Activated naive CD8-positive, alpha-beta T cell treated with anti-CD3 and anti-CD28 coated beads for 36 hours (primary cell): ENCODE data around the gene RARA. TPM values are rescaled to one million over a fixed set of nuclear protein-coding genes. Genes with fewer than 3 reads are reported as not detected.

Experiments
- DNase-seq: peaks from one replicate; pipeline ENCODE4 v3.0.0; 2021
- H3K27ac Mint-ChIP-seq: one replicate; pipeline ENCODE4 v1.8.0; 2022; ENCODE audit warnings: mild to moderate bottlenecking, moderate library complexity, mixed read lengths
- H3K27me3 Mint-ChIP-seq: one replicate; pipeline ENCODE4 v1.8.0; 2022; ENCODE audit warnings: mild to moderate bottlenecking, mixed read lengths
- H3K36me3 Mint-ChIP-seq: one replicate; pipeline ENCODE4 v1.8.0; 2021; ENCODE audit warnings: mild to moderate bottlenecking, mixed read lengths
- H3K4me1 Mint-ChIP-seq: one replicate; pipeline ENCODE4 v1.8.0; 2021; ENCODE audit warnings: mixed read lengths
- H3K4me3 Mint-ChIP-seq: one replicate; pipeline ENCODE4 v1.8.0; 2022; ENCODE audit warnings: mild to moderate bottlenecking, moderate library complexity, mixed read lengths
- H3K9me3 Mint-ChIP-seq: one replicate; pipeline ENCODE4 v1.8.0; 2022; ENCODE audit warnings: mixed read lengths
- total RNA-seq, 2 experiments: library from RNA; stranded (reverse); gene quantifications; one replicate each; pipeline ENCODE4 v1.2.3, GENCODE V29; 2021

The RARA gene
- total RNA-seq, 2 experiments from 2014 or later = 31.2 to 33.3 TPM

DNA sequence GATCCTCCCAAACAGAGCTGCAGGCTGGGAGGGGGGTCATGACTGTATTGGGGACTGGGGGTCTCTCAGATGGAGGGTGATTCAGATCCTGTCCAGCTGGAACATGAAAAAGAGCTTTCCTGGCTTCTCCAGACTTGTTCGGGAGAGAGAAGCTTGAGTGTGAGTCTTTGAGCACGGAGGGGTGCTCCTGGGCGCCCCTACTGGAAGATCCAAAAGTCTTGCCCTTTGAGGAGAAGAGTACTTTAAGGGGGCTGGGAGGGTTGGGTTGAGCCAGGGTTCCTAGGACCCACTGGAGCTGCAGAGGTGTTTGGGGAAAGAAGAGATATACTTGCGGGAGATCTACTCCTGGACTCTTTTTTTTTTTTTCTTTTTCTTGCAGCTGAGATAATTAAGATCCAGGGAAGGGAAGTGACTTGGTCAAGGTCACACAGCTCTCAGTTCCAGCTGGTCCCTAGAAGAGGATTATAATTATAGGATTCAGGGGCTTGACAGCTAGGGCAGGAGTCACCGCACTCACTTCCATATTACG lies 8.4 kb downstream of the RARA start:
- no peaks in the 10 kb centered on the region for H3K9me3 Mint-ChIP-seq
- peak overlapping the region; percentile 46 for H3K27ac Mint-ChIP-seq
- peaks cover 73% of the 10 kb centered on the region for H3K4me1 Mint-ChIP-seq
- no peaks in the 10 kb centered on the region for H3K27me3 Mint-ChIP-seq
- DNase-seq = peak; percentile 47
- H3K36me3 Mint-ChIP-seq = peaks cover 5% of the 10 kb centered on the region
- H3K4me3 Mint-ChIP-seq = peak overlapping the region; percentile 95

DNA sequence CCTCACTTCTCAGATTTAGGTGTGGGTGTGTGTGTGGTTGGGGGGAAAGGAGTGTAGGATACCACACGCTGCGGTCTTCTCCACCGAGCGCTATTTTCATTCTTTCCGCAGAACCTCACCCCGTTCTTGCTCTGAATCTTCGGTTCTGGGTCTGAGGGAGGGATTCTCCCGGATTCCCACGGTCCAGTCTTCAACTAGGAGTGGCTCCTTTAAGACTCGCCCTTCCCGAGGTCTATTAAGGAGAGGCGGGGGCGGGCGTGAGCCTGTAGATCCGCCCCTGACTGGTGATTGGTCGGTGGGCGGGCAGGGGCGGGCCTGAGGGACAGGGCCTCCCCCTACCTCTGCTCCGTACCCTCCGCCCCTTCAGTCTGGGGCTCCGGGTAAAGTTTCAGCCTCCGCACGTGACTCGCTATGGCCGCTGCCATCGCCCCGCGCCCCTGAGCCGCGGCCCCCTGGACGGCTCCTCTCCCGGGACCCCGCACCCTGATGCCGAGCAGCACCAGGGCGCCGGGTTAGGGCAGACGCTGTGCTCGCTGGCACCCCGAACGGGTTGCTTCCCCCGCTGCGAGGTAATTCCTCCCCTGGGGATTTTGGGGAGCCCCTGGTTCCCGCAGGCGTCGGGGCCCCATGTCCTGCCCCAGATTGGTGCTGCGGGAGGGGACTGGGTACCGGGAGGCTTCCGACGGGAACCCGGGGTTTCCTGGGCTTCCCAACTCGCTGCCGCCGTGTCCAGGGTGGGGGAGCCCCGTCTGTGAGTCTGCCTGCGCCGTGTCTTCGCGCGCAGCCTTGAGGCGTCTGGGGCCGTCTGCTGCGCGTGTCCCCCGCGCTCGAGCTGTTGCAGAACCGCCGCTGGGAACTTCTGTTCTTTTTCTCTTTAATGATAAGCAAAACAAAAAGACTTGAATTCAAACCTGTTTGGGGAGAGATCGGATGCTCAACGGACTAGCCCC lies 9.2 kb downstream of the RARA start:
- DNase-seq = peak; percentile 89
- H3K27me3 Mint-ChIP-seq = no peaks in the 10 kb centered on the region
- H3K36me3 Mint-ChIP-seq = peaks cover 5% of the 10 kb centered on the region
- H3K4me1 Mint-ChIP-seq = peaks cover 77% of the 10 kb centered on the region
- H3K9me3 Mint-ChIP-seq = no peaks in the 10 kb centered on the region
- peak overlapping the region; percentile 99 for H3K27ac Mint-ChIP-seq
- peak overlapping the region; percentile 95 for H3K4me3 Mint-ChIP-seq

DNA sequence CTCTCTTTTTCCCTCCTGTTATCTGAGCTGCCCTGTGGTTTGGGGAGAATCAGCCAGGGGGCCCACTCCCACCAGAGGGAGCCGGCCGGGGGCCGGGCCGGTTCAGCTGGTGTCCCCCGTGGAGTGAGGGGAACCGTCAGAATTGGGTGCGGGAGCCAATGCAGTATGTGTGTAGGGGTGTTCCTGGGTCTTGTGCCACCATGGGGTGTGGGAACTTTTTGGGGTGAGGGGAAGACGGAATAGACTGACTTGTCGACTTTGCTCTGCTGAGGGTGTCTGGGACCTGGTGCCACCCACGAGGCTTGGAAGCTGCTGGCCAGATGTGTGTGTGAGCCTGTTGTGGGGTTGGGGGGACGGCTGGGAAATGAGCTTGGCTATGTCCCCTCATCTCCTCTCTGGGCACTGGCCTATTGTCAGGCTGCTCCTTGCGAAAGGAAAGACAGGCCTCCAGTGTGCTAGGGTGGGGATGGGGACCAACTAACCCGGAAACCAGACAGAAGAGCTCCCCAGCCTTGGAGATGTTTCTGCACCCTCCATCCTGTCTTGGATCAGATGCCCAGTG lies 9.9 kb downstream of the RARA start:
- H3K4me3 Mint-ChIP-seq = peak overlapping the region; percentile 95
- H3K9me3 Mint-ChIP-seq = no peaks in the 10 kb centered on the region
- H3K4me1 Mint-ChIP-seq = peaks cover 77% of the 10 kb centered on the region

DNA sequence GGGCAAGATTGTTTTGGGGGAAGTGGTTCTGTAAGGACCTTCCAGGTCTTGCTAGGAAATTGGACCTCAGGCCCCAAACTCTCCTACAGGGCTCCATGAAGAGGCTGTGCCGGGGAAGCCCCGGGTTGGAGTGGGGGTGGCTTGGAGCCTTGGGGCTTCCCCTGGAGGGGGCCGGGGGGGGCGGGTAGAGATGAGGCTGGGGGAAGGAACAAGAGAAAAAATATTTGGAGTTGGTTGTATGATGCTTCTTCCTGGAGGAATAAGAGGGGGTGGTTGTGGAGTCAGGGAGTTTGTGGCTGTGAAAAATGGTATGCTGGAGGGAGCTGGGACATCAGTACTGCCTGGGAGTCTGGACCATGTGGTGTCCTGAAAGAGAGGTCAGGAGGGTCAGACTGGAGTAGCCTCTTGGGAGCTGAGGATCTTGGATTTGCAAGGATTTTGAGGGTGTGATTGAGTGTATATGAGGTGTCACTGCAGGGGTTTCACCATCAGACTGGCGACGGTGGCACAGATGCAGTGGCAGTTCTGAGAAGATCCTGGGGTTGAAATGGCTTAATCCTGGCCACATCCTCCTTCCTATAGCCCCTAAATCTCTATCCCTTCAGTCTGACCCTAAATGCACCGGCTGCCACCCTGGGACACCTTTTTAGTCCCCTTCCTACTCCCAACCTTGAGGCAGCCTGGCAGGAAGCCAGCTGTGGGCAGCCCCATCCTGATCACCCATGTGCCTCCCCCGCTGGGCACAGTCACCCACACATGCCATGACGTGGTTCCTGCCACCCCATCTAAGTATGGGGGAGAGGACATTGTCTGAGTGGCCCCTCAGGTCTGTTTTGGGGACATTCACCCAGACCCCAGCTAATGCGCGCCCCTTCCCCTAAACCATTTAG lies 10.9 kb downstream of the RARA start:
- Mint-ChIP-seq H3K36me3 (peaks cover 7% of the 10 kb centered on the region), H3K27me3 (no peaks in the 10 kb centered on the region), H3K27ac (peak overlapping the region; percentile 99), H3K9me3 (no peaks in the 10 kb centered on the region), H3K4me1 (peaks cover 78% of the 10 kb centered on the region), H3K4me3 (peak overlapping the region; percentile 95)
- DNase-seq = peak; percentile 57

More for the DNA sequence above, 9.9 kb downstream of the RARA start:
- no peaks in the 10 kb centered on the region for H3K27me3 Mint-ChIP-seq
- no peak for DNase-seq
- H3K36me3 Mint-ChIP-seq = peaks cover 5% of the 10 kb centered on the region
- H3K27ac Mint-ChIP-seq = peak overlapping the region; percentile 99

DNA sequence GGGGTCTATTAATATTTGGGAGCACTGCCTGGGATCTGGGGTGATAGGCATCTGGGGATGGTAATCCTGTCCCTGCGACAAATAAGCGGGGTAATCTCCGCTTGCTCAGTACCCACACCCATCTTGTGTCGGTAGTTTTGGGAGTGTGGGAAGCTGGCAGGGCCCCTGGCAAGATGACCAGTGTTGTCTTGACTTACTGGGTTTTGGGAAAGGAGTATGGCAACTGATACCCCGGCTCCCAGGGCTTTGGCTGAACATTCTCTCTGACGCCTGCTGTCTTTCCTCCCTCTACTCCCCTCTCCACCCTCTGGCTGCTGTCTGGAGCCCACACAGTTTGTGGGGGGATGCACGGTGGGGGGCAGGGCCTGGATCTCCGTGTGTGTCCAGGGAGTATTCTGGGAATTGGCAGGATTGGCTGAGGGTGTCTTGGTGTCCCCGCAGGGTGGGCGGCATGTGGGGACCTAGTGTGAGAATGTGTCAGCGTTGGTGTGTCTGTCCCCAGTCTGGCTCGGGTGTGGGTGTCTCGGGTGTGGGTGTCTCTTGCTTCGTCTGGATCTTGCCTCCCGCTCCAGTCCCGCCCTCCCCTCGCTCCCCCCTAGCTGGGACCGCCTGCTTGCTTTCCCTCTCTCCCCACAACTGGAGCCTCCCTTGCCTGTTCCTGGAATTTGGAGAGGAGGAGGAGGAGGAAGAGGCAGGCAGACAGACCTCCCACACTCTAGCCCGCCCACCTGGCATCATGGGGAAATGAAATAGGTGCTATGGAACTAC lies 12.0 kb downstream of the RARA start:
- peak overlapping the region; percentile 99 for H3K27ac Mint-ChIP-seq
- peaks cover 7% of the 10 kb centered on the region for H3K36me3 Mint-ChIP-seq
- H3K9me3 Mint-ChIP-seq = no peaks in the 10 kb centered on the region
- peaks cover 80% of the 10 kb centered on the region for H3K4me1 Mint-ChIP-seq
- H3K4me3 Mint-ChIP-seq = peak overlapping the region; percentile 95
- peak; percentile 26 for DNase-seq
- H3K27me3 Mint-ChIP-seq = no peaks in the 10 kb centered on the region

DNA sequence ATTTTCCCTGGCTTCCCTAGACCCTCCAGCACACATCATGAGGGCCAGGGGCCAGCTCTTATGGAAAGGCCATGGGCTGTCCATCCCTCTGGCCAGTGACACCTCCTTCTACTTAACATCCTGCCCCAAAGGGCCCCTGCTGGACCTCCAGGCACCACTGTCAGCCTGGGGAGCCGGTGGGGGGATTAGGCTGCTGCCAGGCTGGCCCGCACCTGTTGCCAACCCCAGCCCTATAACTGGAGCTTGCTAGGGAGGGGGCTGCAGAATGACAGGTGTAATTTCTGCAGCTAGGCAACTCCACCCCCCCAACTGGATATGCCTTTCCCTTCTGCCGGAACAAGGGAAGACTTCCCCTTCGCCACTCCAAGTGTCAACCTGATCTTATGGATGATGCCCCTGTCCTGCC lies 12.5 kb downstream of the RARA start:
- no peaks in the 10 kb centered on the region for H3K27me3 Mint-ChIP-seq
- peaks cover 80% of the 10 kb centered on the region for H3K4me1 Mint-ChIP-seq
- H3K27ac Mint-ChIP-seq = peak overlapping the region; percentile 99
- no peaks in the 10 kb centered on the region for H3K9me3 Mint-ChIP-seq
- peak overlapping the region; percentile 95 for H3K4me3 Mint-ChIP-seq
- peaks cover 9% of the 10 kb centered on the region for H3K36me3 Mint-ChIP-seq
- DNase-seq = no peak

DNA sequence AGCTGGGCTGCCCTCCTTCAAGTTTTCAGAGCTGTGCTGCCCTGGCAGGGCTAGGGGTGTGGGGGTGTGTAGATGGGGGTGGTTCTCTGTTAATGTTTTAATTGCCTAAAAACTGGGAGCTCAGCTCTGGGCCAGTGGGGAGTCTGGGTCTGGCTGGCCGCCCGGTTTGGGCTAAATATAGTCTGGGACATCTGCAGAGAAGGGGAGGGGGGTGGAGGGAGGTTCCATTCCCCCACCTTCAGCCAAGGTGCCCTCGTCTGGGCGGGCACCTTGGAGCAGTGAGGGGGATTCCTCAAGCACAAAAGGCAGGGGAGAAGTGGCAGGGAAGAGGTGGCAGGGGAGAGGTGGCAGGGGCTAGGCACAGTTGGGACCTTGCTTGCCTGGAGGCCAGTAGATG lies 13.0 kb downstream of the RARA start:
- Mint-ChIP-seq H3K36me3 (peaks cover 9% of the 10 kb centered on the region), H3K4me3 (peak overlapping the region; percentile 95), H3K27ac (peak overlapping the region; percentile 99), H3K27me3 (no peaks in the 10 kb centered on the region), H3K4me1 (peaks cover 84% of the 10 kb centered on the region), H3K9me3 (no peaks in the 10 kb centered on the region)
- no peak for DNase-seq

DNA sequence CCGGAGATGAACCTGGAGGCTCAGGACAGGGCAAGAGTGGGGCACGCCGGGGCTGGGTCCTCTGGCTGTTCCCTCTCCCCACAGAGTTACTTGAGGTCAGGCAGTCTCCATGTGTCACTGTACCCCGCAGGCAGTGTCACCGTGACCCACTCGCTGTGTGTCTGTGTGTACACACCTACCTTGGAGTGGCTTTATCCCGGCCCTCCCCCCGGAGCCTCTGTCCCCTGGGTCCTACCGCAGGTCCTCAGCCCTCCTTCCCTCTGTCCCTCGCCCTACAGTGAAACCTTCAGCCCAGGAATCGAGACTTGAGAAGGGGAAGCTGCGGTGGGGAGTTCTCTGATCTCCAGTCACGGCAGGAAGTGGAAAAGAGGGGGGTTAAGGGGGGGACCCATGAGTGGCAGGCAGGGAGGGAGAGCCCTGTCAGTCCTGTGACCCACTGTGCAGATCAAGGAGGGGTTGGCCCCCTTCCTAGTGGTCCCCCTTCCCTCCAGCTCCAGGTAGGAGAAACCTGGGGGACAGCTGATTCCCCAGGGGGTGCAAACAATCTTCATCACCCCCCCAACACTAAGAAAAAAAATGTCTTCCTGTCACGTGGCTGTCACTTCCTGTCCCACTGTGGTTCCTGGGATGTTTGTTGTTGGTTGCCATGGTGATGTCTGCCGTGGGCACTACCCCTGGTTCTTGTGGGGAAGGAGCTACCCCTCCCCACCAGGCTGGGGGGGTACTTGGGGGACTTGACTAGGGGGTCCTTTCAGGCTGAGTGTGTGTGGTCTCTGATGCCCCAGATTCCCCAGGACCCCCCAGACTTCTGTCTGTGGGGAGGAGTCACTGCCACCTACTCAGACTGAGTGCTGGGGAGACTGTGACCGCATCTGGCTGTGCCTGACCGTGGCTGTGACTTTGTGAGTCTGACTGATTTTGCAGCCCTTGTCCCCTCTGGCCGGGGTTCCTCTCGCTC lies 13.7 kb downstream of the RARA start:
- Mint-ChIP-seq H3K4me3 (peak overlapping the region; percentile 95), H3K27me3 (no peaks in the 10 kb centered on the region), H3K36me3 (peaks cover 9% of the 10 kb centered on the region), H3K9me3 (no peaks in the 10 kb centered on the region), H3K27ac (peak overlapping the region; percentile 99), H3K4me1 (peaks cover 86% of the 10 kb centered on the region)
- DNase-seq = peak; percentile 84

DNA sequence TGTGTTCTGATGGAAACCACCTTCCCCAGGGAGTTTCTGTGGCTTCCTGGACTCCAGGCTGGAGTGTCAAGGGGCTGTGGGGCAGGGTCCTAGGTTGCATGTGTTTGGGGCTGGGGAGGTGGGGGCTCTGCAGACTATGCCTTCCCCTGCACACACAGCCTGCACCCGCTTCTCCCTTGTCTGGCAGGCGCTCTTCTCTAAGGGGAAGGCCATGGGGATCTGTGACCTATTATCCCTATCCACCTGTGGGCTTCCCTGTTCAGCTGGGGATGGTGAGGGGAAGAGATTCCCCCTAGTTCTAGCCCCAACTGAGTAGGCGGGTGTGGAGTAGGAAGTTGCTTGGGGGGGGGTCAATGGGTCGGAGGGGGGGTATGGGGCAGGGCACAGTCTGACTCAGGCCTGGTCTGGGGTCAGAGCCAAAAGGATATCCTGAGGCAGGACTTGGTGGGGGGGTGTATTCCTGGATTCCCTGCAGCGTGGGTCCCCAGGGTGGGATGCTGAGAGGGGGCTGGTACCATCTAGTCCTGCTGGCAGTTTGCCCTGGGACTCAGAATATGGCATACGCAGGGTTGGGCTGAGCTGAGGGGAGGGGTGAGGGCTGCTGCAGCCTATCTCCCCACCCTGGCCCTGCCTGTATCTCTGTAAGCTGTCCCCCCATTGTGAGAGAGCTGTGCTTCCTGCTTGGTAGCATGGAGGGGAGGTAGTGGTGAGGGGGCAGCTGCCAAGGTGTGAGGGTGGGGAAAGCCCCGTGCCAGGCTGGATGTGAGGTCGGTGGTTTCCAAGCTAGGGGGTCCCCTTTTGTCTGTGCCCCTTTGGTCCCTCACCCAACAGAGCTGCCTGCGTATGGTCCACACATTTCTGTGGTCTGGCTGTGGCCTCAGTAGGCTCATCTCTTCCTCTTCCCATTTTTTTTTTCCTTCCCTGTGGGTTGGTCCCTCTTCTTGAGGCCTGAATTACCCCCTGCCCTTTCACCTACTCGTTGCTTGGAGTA lies 14.7 kb downstream of the RARA start:
- H3K27ac Mint-ChIP-seq = peak overlapping the region; percentile 99
- peaks cover 91% of the 10 kb centered on the region for H3K4me1 Mint-ChIP-seq
- H3K9me3 Mint-ChIP-seq = no peaks in the 10 kb centered on the region
- H3K4me3 Mint-ChIP-seq = peak overlapping the region; percentile 95
- DNase-seq = peak; percentile 82
- H3K36me3 Mint-ChIP-seq = peaks cover 13% of the 10 kb centered on the region
- H3K27me3 Mint-ChIP-seq = no peaks in the 10 kb centered on the region

DNA sequence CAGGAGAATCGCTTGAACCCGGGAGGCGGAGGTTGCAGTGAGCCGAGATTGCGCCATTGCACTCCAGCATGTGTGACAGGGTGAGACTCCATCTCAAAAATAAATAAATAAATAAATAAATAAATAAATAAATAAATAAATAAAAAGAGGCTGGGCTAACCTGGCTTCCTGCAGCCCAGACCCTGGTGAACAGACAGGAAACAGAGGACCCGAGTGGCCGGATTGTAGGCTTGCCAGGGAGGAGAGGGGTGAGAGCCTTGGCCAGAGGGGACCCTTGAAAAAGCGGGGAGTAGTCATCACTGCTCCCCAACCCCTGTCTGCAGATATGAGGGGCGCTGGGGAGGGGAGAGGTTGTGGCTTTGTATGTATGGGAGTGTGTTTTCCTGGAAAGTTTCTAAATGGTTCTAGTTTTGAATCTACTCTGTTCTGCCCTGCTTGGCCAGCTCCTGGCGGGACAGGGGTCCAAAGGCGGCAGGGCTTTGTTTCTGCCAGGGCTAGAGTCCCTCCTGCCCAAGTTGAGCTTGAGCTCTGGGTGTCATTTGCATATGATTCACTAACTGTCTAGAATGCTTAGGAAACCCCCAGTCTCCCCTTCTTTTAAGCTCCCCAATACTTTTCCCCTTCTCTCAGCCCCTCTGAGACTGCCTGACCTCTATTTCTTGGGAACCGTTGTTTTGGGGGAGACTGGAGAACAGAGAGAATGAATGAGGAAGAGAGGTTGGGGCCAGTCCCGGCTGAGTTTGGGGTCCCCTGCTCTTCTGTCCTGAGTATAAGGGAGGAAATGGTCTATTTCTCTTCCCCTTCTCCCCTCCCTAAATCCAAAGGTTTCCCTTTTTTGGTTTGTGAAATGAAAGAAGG lies 16.4 kb downstream of the RARA start:
- H3K27ac Mint-ChIP-seq = peak overlapping the region; percentile 99
- H3K4me3 Mint-ChIP-seq = peak overlapping the region; percentile 73
- H3K4me1 Mint-ChIP-seq = peaks cover 92% of the 10 kb centered on the region
- peak; percentile 36 for DNase-seq
- H3K9me3 Mint-ChIP-seq = no peaks in the 10 kb centered on the region
- H3K36me3 Mint-ChIP-seq = peaks cover 12% of the 10 kb centered on the region
- H3K27me3 Mint-ChIP-seq = no peaks in the 10 kb centered on the region

DNA sequence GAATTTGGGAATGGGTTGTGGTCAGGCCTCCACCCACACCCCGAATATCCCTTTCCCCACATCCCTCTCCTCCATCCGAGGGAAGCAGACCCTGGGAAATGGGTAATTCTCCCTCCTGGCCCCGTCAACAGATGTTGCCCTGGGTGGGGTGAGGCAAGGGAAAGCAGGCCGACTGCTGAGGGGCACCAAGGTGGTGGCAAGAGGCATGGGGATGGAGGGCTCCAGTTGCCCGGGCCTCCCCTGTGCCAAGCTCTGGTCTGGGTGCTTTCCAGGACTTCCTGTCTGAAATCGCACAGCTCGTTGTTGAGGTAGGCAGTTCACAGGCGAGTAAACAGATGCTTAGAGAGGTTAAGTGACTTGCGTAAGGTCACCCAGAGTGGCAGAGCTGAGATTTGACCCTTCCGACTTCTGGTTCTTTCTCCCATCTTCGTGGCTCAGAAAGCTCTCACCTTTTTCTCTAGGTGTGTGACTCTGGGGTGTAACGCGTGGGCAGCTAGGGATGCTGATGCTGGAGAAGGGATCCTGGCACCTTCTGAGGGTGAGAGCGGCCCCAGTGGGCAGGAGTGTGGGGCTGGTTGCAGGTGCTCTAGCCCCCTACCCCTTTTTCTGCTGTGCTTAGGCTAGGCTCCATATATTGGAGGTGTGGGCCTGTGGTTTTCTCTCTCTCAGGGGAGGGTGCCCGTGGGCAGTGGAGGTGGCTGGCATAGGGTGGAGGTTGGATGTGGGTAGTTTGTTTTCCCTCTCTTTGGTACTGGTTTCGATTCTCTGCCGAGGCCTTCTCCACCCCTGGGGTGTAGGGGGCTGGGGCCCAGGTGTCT lies 17.2 kb downstream of the RARA start:
- Mint-ChIP-seq H3K27me3 (no peaks in the 10 kb centered on the region), H3K4me1 (peaks cover 90% of the 10 kb centered on the region), H3K27ac (peak overlapping the region; percentile 99), H3K9me3 (no peaks in the 10 kb centered on the region), H3K36me3 (peaks cover 15% of the 10 kb centered on the region), H3K4me3 (peak overlapping the region; percentile 73)
- DNase-seq = peak; percentile 51
